Measurements from ENCODE around the gene RPS8. TPM values are rescaled to one million over a fixed set of nuclear protein-coding genes. Genes with fewer than 3 reads are reported as not detected.

The RPS8 gene
- total RNA-seq, 1 donor from 2014 or later: 4,281 TPM

GRCh38 chr1:44787506-44787905 is 12.2 kb downstream of the RPS8 start:
- Mint-ChIP-seq H3K27ac (no peak overlapping the region), H3K36me3 (peaks cover 2% of the 10 kb centered on the region), H3K27me3 (ENCODE audit: insufficient read depth, low read depth) (peaks cover 12% of the 10 kb centered on the region), H3K9me3 (no peaks in the 10 kb centered on the region), H3K4me3 (no peak overlapping the region), H3K4me1 (peaks cover 30% of the 10 kb centered on the region)
- H3K79me2 ChIP-seq (ENCODE audit: low read depth): no peaks in the 10 kb centered on the region
- H3K27ac ChIP-seq: no peak overlapping the region
- no peak overlapping the region for H3K9ac ChIP-seq
- H3F3A ChIP-seq (ENCODE audit: low read depth): peaks cover 30% of the 10 kb centered on the region
- H3K4me3 ChIP-seq: no peak overlapping the region
- H4K20me1 ChIP-seq (ENCODE audit: low read depth): no peaks in the 10 kb centered on the region
- H3K9me3 ChIP-seq (ENCODE audit: low read depth): no peaks in the 10 kb centered on the region
- DNase-seq (ENCODE audit: low spot score): no peak
- H3K27me3 ChIP-seq: peaks cover 36% of the 10 kb centered on the region
- no peak for TF ChIP-seq CTCF (IDR thresholded peaks at IDR 0.05)
- peaks cover 18% of the 10 kb centered on the region for H3K4me1 ChIP-seq
- H3K4me2 ChIP-seq: no peak overlapping the region
- no peak overlapping the region for H2AFZ ChIP-seq (replicated peaks)
- H3K36me3 ChIP-seq: no peaks in the 10 kb centered on the region

GRCh38 chr1:44788120-44788860 is 12.9 kb downstream of the RPS8 start, which contains the start of gene BEST4:
TSS of gene BEST4 (minus strand) at chr1:44788170. CDS start at chr1:44787705, 465 bp downstream.
- Histone ChIP-seq H3K79me2 (ENCODE audit: low read depth) (no peaks in the 10 kb centered on the region), H4K20me1 (ENCODE audit: low read depth) (no peaks in the 10 kb centered on the region), H3K9ac (no peak within 1 kb of the TSS), H3K4me3 (no peak within 1 kb of the TSS), H2AFZ (replicated peaks) (no peak within 1 kb of the TSS), H3F3A (ENCODE audit: low read depth) (peaks cover 29% of the 10 kb centered on the region), H3K4me1 (peaks cover 20% of the 10 kb centered on the region), H3K36me3 (no peaks in the 10 kb centered on the region), H3K27me3 (peaks cover 36% of the 10 kb centered on the region), H3K4me2 (no peak within 1 kb of the TSS), H3K9me3 (ENCODE audit: low read depth) (no peaks in the 10 kb centered on the region), H3K27ac (no peak within 1 kb of the TSS)
- Mint-ChIP-seq H3K36me3 (no peaks in the 10 kb centered on the region), H3K27me3 (ENCODE audit: insufficient read depth, low read depth) (peaks cover 8% of the 10 kb centered on the region), H3K4me3 (peak within 1 kb of the TSS; percentile 43), H3K27ac (no peak within 1 kb of the TSS), H3K9me3 (no peaks in the 10 kb centered on the region), H3K4me1 (peaks cover 29% of the 10 kb centered on the region)
- no peak for TF ChIP-seq CTCF (IDR thresholded peaks at IDR 0.05)
- TF ChIP-seq EZH2phosphoT487 (IDR thresholded peaks at IDR 0.05): no peak
- TF ChIP-seq EZH2 (IDR thresholded peaks at IDR 0.05): no peak
- DNase-seq (ENCODE audit: low spot score): no peak

GRCh38 chr1:44790968-44791801 is 15.8 kb downstream of the RPS8 start:
- H3K27me3 Mint-ChIP-seq (ENCODE audit: insufficient read depth, low read depth): peaks cover 3% of the 10 kb centered on the region
- H3K27ac Mint-ChIP-seq: peak overlapping the region; percentile 90
- peaks cover 11% of the 10 kb centered on the region for H3K4me1 ChIP-seq
- H3K36me3 ChIP-seq: no peaks in the 10 kb centered on the region
- H3K27ac ChIP-seq: no peak overlapping the region
- DNase-seq (ENCODE audit: low spot score): no peak
- peak overlapping the region; percentile 35 for H3K4me3 Mint-ChIP-seq
- peaks cover 18% of the 10 kb centered on the region for H3K4me1 Mint-ChIP-seq
- no peaks in the 10 kb centered on the region for H3K9me3 ChIP-seq (ENCODE audit: low read depth)
- no peak for TF ChIP-seq EZH2 (IDR thresholded peaks at IDR 0.05)
- no peak for TF ChIP-seq CTCF (IDR thresholded peaks at IDR 0.05)
- TF ChIP-seq EZH2phosphoT487 (IDR thresholded peaks at IDR 0.05): no peak
- no peaks in the 10 kb centered on the region for H3K79me2 ChIP-seq (ENCODE audit: low read depth)
- no peak overlapping the region for H3K4me3 ChIP-seq
- H3K9ac ChIP-seq: no peak overlapping the region
- H4K20me1 ChIP-seq (ENCODE audit: low read depth): no peaks in the 10 kb centered on the region
- no peaks in the 10 kb centered on the region for H3K9me3 Mint-ChIP-seq
- H2AFZ ChIP-seq (replicated peaks): no peak overlapping the region
- H3F3A ChIP-seq (ENCODE audit: low read depth): peaks cover 23% of the 10 kb centered on the region
- no peak overlapping the region for H3K4me2 ChIP-seq
- peaks cover 14% of the 10 kb centered on the region for H3K27me3 ChIP-seq
- no peaks in the 10 kb centered on the region for H3K36me3 Mint-ChIP-seq
